Cardiac ventricle fibroblast (primary cell): ENCODE results near the gene SLC13A4. TPM values are rescaled to one million over a fixed set of nuclear protein-coding genes. Genes with fewer than 3 reads are reported as not detected.

Source experiments
- total RNA-seq: library from RNA; depleted of rRNA; stranded (reverse); fragments of >200 nt; gene quantifications from 2 replicates; pipeline ENCODE4 v1.2.3, GENCODE V29; 2015

Gene SLC13A4, protein sequence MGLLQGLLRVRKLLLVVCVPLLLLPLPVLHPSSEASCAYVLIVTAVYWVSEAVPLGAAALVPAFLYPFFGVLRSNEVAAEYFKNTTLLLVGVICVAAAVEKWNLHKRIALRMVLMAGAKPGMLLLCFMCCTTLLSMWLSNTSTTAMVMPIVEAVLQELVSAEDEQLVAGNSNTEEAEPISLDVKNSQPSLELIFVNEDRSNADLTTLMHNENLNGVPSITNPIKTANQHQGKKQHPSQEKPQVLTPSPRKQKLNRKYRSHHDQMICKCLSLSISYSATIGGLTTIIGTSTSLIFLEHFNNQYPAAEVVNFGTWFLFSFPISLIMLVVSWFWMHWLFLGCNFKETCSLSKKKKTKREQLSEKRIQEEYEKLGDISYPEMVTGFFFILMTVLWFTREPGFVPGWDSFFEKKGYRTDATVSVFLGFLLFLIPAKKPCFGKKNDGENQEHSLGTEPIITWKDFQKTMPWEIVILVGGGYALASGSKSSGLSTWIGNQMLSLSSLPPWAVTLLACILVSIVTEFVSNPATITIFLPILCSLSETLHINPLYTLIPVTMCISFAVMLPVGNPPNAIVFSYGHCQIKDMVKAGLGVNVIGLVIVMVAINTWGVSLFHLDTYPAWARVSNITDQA
- total RNA-seq = not detected in 2 replicates

DNA sequence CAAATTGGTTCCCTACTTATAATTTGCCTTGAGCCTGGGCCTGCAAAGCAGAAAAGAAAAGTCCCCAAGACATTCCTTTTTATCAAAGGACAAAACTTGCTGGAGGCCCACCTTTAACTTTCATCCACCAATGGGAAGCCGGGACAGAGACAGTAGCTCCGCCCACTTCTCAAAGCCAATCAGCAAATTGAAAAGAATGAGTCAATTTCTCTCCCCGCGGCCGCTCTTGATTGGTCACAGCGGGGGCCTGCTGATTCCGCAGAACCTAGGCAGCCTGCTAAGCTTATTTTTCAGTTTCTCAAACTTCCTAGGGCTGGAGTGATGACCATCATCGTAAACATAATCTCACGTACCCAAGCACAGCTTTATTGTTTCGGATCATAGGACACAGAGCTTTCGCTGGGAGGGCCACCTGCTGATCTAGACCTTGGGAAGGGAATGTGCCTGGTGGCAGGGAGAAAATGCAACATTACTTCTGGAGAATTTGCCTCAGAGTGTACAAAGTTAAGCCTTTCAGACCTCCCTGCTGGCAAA lies at the start of gene SLC13A4:
Gene SLC13A4 (minus strand): TSS at position 51 of the 534 bp plus-strand sequence. CDS start 690 bp downstream, outside the sequence.

DNA sequence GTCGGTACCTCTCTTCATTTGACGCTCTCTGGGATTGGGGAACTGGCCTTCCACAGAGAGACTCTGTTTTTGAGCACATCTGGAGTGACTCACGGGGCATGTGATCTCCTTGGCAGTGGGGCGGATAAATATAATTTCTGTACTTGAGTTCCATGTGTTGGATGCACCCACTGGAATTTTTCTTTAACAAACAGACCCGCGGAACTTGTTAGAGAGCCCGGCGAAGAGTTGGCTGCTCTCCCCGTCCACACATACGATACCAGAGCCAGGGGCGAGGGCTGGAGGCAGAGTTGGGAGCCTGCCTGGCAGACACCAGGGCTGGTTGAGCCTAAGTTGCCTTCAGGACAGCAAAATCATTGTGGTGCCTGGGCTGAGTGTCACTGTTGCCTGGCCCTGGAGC lies 20.8 kb upstream of the SLC13A4 start, which contains the start of gene FAM180A:
Gene FAM180A (minus strand): TSS at position 44 of the 400 bp plus-strand sequence. CDS start 233 bp downstream, outside the sequence.

DNA sequence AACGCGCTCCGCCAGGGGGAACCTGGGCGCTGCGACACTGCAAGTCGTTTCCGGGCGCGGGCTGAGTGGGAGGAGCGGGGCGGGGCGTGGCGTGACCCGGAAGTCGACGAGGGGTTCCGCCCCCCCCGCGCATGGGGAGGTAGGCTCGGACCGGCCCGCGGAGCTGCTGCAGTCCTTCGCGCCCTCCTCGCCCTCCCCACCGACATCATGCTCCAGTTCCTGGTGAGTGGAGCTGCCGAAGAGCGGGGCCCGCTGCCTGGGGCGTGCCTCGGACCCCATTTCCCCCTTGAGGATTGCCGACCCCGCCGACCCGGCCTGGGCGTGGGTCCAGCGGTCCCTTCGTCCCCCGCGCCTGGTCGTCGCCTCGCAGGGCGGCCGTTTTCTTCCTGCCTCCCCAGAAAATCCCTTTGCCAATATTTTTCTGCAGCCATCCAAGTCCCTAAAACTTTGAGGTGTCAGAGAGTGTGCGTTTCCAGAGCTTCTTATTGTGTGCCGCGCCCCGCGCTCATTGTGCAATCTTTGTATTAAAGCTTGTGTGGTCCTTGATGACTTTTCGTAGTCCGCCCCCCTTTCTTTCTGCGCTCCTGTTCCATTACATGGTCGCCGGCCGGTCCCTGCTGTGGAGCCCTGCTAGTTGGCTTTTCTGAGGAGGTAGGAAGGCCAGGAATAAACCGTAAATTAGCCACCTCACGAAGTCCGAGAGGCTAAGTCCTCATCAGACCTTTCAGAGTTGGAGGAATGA lies 65.4 kb downstream of the SLC13A4 start, which contains the start of gene STMP1:
Gene STMP1 (plus strand): TSS at position 142 of the 742 bp plus-strand sequence.

Other genes with a start within 250 kb of the SLC13A4 start
- gene CNOT4, start 218.1 kb downstream of the SLC13A4 start, total RNA-seq = 12.0 and 13.7 TPM in 2 replicates
- 19.0 and 33.8 TPM in 2 replicates for gene NUP205, start 170.3 kb downstream of the SLC13A4 start, total RNA-seq
- 21.4 and 29.6 TPM in 2 replicates for gene STMP1, start 65.7 kb downstream of the SLC13A4 start, total RNA-seq
- 1.3 and 1.8 TPM in 2 replicates for gene FAM180A, start 20.6 kb upstream of the SLC13A4 start, total RNA-seq
- gene MTPN, start 249.2 kb upstream of the SLC13A4 start, total RNA-seq = 72.3 and 85.7 TPM in 2 replicates